ENCODE measurements around the gene PRDX5.

The PRDX5 gene

DNA sequence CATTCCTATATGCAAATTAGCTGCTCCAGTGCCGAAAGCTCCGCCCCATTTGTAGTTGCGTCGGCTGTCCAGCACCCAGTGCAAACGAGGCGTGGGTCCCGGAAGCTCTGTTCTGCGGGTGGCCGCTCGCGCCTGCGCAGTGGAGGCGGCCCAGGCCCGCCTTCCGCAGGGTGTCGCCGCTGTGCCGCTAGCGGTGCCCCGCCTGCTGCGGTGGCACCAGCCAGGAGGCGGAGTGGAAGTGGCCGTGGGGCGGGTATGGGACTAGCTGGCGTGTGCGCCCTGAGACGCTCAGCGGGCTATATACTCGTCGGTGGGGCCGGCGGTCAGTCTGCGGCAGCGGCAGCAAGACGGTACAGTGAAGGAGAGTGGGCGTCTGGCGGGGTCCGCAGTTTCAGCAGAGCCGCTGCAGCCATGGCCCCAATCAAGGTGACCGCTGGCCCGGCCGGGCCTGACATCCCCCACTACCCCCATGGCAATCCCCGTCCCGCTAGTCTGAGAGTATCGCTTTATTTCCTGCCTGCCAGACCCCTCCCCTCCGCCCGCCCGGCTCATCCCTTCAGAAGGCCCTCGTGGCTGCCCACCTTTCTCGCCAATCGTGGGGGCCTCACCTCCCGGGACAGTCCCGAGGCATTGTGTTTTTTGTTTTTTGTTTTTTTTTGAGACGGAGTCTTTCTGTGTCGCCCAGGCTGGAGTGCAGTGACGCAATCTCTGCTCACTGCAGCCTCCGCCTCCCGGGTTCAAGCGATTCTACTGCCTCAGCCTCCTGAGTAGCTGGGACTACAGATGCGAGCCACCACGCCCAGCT lies at the start of gene PRDX5:
Gene PRDX5 (plus strand): TSS at position 161 of the 805 bp plus-strand sequence. CDS start 95 bp downstream, at position 256.
- DNase-seq (ENCODE audit: low spot score): peak; percentile 99

DNA sequence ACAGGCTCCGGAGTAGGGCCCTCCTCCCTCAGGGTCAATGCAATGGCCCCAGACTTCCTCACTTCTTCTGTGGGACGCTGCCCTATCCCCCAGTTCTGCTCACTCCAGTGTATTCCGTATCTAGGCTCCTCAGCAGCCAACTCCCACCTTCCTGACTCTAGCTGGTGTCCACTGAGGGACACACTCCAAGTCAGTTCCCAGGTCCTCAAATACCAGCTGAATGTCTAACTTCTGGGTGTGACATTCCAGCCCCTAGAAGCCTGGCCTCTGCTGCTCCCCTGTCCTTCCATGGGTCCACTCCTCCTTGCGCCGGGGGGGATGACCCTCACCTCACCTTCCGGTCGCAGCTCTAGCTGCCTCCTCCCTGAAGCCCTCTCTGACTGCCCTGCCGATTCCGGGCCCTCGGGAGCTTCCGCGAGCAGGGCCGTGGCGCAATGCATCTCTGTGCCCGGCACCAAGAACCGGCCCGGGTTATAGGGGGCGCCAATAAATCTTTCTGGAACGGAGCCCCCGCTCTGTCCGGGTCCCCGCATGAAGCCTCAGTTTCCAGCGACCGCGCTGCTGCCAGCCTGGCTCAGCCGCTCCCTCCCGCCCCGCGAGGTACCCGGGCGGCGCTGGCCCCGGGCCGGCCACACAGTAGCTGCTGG lies 48.9 kb upstream of the PRDX5 start:
- DNase-seq (ENCODE audit: low spot score): peak; percentile 60

DNA sequence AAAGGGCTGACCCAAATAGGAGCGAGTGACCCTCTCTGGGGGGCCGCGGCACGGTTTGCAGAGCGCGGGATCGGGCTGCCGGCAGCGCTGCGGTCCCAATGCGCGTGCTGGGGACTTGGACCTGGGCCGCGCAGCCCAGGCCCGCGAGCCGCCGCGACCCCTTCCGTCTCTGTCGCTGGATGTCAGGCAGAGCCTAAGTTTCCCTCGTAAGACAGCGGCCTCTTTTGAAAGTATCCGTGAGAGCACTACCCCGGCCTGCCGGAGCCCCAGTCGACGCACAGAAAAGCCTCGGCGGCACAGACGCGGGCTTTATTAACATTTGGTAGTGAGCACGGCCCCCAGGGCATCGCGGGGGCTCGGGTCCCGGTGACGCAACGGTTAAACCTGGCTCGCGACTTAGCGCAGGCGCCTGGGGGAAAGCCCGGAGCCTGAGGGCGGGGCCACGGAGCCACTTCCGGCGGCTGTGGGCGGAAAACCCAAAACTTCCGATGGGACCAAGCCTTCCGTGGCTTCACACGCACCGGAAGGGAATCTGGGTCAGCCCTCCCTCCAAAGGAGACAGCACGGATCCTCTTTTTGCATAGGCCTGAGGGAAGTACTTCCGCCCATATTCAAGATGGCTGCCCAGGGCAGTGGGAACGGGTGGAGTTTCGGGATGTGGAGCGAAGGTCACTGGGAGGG lies 48.2 kb upstream of the PRDX5 start:
- DNase-seq (ENCODE audit: low spot score): peak; percentile 100

DNA sequence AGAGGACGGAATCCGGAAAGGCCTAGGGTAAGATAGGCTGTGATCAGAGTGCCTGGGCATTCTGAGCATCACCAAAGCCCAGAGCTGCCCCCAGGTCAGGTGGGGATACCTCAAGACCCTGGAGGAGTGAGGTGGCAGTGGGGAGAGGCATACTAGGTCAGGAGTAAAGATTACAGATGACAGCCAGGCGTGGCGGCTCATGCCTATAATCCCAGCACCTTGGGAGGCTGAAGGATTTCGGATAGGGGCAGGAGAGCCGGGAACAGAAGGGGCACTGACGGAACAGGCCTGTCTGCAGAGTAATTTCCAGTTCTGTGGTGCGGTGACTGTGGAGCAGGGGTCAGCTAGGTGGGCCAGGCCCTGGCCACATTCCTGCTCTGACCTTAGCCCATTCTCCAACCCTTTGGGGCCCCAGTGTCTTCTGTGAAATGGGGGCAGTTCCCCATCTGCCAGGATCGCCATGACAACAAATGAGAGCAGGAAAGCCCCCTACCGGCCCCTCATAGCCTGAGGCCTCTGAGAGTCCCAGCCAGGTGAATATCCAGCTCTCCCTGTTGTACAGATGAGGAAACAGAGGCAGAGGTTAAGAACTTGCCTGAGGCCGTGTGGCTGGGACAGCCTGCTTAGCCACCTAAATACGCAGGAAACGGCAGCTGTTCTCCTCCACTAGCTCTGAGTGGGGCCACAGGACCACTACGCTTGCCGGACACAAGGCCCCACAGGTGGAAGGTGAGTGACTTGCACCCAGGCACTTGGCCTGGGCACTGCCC lies 42.7 kb upstream of the PRDX5 start:
- DNase-seq (ENCODE audit: low spot score): no peak

DNA sequence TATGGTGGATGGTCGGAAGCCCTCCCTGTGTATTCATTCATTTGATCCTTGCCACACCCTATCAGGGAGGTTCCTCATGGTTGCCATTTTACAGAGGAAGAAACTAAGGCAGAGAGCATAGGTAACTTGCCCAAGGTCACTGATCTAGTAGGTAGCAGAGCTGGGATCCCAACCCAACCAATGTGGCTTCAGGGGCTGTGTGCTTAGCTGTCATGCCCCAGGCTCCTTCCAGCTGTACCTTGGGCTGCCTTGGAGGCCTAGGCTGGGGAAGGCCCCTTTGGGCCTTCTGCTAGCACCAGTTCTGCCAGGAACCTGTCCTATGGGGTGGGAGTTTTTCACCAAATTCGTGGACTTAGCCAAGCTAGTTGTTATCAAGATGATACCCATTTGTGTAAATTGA lies 42.1 kb upstream of the PRDX5 start:
- DNase-seq (ENCODE audit: low spot score): no peak

DNA sequence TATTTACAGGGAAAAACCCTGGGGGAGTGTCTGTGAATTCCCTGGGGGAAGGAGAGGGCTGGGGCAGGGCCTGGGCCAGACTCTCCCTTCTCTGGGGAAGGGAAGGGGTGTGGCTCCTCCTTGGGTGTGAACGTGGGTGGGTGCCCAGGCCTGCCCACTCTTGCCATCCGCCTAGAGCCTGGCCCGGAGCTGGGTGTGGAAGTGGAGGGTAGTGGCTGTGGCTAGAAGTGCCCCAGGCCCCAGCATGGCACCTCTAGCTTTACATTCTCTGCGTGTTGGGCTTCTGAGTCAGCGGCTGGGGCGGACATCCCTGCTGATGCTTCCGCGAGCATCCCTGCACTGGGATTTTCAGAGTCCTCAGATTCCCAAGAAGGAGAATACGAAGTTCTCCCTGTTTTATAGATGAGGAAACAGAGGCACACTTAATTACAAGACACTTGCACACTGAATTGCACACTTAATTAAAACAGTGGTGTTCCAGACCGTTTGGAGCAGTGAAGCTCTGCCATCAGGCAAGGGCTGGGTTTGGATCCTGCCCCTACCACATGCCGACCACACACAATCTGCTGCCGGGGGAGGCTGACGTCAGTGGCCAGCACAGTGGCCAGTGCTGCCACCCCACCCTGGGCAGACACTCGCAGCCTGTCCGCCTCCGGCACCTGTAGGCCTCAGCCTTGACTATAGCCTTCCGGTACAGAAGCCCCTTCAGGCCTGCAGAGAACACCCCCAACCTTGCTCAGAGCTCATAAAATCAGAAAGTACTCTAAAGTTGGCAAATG lies 41.1 kb upstream of the PRDX5 start:
- DNase-seq (ENCODE audit: low spot score): no peak

DNA sequence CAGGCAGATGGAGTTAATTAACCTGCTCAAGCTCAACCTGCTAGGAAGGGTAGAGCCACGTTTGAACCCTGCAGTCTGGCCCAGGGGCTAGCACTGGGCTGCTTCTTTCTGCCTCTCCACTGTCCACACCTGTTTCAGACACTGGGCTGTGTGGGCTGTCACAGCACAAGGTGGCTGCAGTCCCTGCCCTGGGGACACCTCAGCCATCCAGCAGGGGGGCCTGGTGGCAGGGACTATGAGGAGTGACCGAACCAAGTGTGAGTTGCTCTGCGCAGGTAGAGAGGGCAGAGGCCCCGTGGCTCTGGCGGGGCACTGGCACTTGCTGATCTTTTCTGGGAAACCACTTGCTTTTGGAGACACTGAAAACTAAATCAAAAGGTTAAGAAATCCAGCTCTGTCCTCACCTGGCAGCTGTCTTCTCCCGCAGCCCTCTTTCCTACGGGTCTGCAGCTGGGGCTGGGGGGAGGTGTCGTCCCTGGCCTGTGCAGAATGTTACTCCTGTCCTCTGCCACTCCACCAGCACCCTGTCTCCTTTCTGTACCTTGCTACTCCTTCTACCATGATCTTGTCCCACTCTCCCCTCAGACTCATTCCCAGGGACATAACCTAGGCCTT lies 39.2 kb upstream of the PRDX5 start:
- no peak for DNase-seq (ENCODE audit: low spot score)

DNA sequence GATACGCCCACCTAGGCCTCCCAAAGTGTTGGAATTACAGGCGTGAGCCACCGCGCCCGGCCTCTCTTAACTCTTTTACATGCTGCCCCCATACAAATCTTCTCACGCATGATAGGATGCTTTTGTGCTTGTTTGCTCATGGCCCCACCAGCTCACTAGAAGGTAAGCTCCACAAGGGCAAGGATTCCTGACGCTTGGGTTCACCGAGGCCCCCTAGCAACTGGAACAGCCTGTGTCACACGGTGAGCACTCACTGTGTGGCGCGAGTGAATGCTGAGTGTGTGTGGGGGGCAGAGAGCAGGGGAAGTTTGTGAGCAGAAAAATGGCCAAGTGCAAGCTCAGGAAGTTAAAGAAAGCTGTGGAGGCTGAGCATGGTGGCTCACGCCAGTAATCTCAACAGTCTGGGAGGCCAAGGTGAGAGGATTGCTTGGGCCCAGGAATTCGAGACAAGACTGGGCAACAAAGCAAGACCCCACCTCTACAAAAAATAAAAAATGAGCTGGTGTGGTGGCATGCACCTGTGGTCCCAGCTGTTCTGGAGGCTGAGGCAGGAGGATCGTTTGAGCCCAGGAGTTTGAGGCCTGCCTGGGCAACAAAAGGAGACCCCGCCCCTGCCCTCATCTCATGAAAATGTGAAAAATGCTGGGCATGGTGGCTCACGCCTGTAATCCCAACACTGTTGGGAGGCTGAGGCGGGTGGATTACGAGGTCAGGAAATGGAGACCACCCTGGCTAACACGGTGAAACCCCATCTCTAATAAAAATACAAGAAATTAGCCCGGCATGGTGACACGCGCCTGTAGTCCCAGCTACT lies 35.8 kb upstream of the PRDX5 start:
- DNase-seq (ENCODE audit: low spot score): no peak

DNA sequence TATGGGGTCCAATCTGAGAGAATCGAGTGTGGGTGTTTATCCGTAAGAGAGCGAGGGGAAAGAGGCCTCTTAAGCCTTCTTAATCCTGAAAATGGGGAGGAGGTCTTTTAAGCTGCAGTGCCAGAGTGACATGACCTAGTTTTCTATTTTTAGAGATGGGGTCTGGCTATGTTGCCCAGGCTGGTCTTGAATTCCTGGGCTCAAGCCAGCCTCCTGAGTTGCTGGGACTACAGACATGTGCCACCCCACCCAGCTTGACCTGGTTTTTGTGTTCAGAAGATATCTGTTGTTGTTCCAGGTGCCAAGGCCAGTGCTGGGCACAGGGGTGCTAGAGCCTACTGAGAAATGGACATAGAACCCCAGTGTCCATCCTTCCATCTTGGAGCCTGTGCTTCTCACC lies 34.8 kb upstream of the PRDX5 start:
- DNase-seq (ENCODE audit: low spot score): no peak

DNA sequence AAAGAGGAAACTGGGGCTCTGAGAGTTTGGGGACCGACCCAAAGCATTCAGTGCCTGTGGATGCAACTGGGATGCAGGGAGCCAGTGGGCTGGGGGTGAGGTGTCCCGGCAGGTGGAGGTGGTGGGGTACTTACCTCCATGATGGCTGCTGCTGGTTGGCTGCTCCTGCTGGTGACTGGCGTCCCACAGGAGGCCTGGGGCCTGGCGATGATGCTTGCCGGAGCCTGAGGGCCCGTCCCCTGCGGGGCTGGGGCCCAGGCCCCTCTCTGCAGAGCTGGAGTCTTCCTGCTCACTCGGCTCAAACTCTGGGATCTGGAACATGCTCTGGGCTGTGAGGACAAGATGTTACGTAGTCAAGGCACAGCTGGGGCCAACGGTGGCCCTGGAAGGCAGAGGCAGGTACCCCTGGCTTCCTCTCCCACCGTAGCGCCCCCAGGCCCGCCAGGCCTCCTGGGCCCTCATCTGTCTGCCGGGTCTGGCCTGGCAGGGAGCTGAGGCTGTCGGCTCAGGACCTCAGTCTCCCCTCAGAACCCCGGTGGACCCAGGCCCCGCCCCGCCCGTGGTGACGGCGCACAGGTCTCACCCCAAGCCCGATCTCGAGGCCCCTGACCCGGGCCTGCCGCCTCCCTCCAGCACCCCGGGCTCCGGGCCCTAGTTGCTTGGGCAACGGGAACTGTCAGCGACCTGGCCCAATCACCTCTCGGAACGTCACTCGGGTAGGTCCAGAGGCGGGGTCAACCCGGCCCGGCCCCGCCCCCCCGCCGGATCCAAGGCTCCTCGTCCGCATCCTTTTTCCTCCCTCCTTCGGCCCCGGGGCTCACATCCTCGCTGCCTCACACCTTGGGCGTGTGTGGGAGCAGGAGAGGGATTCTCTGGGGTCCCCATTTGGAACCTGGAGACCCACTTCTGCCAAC lies 33.6 kb upstream of the PRDX5 start, which contains the start of gene BAD:
Gene BAD (minus strand): TSS at position 618 of the 914 bp plus-strand sequence. CDS start 297 bp downstream, at position 321.
- peak; percentile 96 for DNase-seq (ENCODE audit: low spot score)

DNA sequence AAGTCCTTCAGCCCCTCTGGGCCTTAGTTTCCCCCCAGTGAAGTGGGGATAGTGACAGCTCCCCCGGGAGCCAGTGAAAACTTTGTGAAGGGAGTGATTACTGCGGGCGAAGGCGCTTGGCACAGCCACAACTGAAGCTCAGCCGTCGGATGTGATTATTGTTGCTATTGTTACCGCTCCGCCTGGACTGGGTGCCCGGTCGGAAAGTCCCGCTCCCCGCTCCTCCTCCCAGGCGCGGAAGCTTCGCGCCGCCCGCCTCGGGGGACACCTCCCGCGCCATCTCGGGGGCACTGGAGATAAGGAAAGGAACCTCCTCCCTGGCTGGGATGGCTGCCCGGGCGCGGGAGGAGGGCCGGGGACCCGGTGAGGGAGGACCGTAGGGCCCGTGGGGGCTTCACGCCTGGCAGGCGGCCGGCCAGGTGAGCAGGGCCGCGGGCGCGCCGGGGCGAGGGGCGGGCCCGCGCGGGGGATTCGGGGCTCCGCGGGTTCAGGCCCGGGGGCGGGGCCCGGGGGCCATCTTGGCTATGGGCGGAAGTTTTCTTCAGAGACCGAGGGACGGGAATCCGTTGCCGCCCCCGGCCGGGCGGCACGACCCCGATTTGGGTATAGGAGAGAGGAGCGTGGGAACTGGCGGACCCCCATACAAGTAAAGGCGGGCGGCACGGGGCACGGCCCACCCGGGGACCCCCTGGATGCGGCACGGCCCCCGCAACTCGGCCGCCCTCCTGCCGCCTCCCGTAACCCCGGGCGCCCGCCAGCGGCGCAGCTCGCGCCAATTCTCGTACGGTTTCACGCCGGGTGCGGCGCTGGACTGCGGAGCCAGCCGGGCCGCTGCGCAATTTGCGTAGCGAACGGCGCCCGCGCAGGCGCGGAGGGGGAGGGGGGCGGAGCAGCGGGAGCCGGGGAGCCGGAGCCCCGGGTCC lies 32.7 kb upstream of the PRDX5 start, which contains the start of gene GPR137:
Gene GPR137 (plus strand): TSS at position 887 of the 923 bp plus-strand sequence. CDS start 677 bp downstream, outside the sequence.
- DNase-seq (ENCODE audit: low spot score): peak; percentile 87

DNA sequence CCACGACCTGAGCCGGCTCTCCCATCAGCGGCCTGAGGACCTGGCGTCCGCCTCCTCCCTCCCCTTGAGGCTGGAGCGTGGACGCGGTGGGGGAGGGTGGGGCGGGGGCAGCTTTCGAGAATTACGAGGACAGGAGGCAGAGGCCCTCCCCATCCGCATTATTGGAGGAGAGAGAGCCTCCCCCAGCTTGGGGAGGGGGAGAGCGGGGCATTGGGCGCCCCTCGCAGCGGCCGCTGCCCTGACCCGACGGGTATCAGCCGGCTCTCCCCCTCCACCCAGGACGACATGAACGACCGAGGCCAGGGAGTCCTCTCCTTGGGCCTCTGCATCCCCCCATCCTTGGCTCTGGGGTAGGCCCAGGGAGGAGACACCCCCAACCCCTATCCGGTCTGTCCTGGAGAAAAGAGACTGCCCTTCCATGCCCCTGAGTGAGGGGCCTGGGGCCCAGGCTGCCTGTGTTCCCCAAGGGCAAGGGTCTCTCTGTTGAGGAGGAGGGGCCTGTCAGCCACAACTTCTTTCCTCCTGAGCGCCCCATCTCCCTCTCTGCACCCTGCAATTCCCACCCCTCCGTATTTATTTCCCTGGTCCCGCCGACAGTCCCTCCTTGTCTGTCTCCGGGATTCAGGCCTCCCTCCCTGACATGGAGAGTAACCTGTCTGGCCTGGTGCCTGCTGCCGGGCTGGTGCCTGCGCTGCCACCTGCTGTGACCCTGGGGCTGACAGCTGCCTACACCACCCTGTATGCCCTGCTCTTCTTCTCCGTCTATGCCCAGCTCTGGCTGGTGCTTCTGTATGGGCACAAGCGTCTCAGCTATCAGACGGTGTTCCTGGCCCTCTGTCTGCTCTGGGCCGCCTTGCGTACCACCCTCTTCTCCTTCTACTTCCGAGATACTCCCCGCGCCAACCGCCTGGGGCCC lies 31.8 kb upstream of the PRDX5 start:
- no peak for DNase-seq (ENCODE audit: low spot score)

DNA sequence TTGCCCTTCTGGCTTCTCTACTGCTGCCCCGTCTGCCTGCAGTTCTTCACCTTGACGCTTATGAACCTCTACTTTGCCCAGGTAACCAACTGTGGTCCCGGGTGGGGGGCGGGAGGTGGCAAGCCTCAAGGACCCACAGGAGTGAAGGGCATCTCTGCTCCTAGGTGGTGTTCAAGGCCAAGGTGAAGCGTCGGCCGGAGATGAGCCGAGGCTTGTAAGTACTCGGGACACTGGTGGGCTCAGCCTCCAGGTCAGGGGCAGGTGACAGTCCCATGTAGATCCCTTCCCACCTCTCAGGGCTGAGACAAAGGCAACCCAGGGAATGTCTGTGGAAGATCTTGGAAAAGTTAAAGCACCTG lies 31.1 kb upstream of the PRDX5 start:
- no peak for DNase-seq (ENCODE audit: low spot score)

DNA sequence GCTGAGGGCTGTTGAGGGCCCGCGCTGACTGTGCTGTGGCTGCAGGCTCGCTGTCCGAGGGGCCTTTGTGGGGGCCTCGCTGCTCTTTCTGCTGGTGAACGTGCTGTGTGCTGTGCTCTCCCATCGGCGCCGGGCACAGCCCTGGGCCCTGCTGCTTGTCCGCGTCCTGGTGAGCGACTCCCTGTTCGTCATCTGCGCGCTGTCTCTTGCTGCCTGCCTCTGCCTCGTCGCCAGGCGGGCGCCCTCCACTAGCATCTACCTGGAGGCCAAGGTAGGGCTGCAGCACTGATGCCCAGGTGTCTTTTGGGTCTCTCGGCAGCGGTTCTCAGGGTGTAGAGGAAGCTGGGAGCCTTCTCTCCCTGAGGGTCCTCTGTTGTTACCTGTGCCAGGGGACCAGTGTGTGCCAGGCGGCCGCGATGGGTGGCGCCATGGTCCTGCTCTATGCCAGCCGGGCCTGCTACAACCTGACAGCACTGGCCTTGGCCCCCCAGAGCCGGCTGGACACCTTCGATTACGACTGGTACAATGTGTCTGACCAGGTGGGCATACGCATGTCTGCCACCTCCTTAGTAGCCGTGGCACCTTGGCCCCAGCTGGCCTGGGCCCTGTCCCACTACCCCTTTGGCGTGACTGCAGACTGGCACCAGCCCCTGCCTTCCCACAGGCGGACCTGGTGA lies 30.1 kb upstream of the PRDX5 start:
- DNase-seq (ENCODE audit: low spot score): no peak

DNA sequence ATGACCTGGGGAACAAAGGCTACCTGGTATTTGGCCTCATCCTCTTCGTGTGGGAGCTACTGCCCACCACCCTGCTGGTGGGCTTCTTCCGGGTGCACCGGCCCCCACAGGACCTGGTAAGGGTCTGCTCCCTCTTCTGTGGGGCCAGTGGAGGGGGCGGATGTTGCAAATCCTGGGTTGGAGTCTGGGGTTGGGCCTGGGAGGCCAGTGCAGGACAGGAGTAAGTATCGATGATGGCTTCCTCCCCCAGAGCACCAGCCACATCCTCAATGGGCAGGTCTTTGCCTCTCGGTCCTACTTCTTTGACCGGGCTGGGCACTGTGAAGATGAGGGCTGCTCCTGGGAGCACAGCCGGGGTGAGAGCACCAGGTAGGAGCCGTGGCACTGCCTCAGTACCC lies 29.6 kb upstream of the PRDX5 start:
- DNase-seq (ENCODE audit: low spot score): no peak

DNA sequence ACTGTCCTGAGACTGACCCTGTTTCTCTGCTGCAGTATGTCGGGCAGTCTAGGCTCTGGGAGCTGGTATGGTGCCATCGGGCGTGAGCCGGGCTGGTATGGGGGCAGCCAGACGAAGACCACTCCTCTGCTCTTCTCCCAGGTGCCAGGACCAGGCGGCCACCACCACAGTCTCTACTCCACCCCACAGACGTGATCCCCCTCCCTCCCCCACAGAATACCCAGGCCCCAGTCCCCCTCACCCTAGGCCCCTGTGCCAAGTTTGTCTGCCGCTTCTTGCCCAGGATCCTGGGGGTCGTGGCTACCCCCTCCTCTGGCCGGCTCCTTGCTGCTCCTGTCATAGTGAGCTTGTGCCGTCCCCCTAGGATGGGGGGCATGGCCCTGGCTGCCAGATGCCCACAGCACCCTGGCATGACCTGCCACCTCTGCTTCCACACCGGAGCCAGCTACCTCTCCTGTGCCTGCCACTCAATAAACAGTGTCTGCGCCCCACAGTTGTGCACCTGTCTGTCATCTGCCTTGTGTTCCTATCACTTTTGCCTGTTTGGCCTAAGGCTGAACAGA lies 28.8 kb upstream of the PRDX5 start:
- DNase-seq (ENCODE audit: low spot score): no peak
